HG03139 (cell line): ENCODE measurements around the gene SLK.

Experiments used
- ATAC-seq: cut with Tn5 transposase; IDR thresholded peaks from one replicate; pipeline ENCODE4 v1.9.1; 2021; ENCODE audit not compliant: unreplicated experiment

SLK gene

DNA sequence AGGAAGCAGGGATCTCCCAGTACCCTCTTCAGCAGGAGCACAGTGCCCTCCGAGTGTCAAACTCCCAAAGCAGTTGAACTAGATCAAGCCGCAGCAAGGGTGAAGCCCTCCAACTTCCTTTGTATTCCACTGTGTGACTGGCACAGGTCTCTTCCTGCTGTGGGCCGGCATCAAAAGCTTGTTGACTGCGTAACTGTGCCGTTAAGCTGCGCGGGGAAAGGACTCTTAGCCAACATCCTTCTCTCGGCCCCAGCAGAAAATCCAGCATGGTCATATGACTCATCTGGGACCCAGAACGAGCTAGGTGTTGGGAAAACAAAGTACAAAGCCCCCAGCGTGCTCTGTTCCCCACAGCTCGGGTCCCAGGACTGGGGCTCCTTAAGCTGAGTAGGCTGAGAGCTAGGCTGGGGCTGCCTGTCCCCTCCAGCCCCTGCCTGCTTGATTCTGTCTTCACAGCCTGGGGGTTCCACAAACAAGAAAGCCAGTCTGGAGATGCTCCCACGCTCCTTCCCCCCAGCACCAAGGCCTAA, 66.5 kb downstream of the SLK start:
- ATAC-seq, result no peak

DNA sequence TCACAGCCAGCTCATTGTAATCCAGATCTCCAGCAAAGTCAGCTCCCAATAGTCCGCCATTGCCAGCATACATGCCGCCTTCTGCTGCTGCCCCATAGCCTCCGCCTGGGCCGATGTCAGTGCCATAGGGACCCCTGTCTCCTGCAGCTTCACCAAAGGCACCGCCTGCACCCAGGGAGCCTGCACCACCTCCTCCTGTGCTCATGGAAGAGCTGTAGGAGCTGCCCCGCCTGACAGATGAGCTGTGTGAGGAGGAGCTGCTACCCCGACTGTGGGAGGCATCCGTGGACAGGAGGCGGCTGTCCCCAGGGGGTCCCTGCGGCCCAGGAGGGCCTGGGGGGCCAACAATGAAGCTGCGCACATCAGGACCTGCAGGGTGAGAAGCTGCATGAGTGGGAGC, 67.0 kb downstream of the SLK start:
- no peak for ATAC-seq

DNA sequence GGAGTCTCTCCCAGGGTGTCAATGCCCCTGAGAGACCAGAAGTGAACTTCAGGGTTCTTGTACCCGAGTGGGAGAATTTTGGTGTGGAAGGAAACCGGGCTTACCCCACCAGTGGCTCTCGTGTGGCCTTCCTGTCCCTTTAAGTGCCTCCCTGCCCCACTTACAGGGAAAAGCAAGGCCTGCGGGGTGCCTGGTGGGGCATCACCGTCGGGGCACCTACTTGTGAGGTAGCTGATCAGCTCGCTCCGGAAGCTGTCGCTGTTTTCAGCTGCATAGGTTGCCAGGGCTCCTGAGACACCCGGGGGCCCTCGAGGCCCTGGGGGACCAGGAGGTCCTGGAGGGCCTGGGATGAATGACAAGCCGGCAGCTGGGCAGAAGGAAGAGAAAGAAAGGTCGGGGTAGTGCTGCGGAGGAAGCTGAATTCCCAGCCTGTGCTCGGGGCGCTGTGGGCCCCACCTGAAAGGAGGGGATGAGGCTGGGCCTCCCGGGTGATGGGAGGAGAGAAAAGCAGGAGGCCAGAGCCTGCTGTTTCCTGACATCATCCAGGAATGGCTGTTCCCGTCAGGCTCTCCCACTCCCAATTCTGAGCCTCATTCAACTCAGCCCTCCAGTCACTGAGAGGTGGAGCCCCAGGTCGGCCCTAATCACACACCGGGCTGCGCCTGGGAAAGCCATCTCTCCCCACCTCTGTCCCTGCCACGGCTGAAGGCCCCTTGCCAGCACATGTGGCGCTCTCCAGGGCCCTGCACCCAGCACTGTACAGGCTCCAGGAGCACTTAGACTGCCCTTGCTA, 67.7 kb downstream of the SLK start:
- no peak for ATAC-seq

GRCh38 chr10:104035194-104036068, 68.5 kb downstream of the SLK start:
- no peak for ATAC-seq

DNA sequence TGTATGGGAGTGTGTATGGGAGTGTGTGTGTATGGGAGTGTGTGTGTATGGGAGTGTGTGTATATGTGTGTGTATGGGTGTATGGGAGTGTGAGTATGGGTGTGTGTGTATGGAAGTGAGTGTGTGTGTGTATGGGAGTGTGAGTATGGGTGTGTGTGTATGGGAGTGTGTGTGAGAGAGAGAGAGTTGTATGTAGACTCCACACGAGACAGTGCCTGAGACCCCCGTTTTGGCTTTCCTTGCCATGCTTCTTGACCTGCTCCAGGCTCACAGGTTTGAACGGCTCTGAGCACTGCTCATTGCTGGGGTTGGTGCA, 69.1 kb downstream of the SLK start:
- ATAC-seq, result no peak

- no peak for ATAC-seq
Observed at GRCh38 chr10:104036518-104037260, 69.7 kb downstream of the SLK start.

DNA sequence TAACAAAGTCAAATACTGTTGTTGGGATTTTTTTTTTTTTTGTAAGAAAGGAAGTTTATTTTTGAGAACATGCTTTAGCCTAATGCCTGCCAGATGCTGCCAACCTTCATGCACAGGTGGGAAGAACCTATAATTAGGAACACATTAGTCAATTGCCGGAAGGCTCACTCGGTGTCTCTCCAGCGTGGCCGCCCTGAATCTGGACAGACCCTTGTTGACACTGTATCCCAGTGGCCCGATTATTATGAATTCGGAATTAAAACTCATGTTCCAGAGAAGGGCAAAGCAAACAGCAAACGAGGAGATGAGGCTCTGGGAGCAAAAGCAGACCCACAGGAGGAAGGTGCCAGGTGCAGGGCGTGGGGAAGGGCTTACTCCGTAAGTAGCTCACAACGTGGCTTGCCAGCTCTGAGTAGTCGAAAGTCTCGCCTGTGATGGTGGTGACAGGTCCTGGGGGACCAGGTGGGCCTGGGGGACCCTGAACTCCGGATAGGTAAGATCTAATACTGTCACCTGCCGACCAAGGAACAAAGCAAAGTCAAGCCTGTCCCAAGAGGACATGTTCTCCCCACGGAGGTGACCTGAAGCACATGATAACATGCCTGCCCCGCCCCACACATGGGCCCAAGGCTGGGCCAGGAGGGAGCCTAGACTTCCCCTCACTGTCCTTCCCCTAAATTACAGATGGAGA, 70.5 kb downstream of the SLK start:
- ATAC-seq, result no peak

- ATAC-seq, result no peak
Observed at GRCh38 chr10:104038537-104038936, 71.6 kb downstream of the SLK start.

GRCh38 chr10:104038958-104039752, 72.2 kb downstream of the SLK start:
- ATAC-seq, result no peak

DNA sequence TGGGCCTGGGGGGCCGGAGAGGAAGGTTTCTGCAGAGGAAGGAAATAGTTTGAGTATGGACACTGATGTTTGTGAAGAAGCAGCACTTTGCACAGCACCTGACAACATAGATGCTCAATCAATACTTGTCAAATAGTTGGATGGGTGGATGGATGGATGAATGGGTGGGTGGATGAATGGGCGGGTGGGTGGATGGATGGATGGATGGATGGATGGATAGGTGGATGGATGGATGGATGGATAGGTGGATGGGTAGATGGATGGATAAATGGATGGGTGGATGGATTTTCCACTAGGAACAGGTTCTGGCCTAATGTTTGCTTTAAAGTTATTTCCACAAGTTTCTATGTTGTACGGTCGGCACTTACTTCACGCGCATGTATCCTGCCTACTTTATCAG, 73.4 kb downstream of the SLK start:
- ATAC-seq, result no peak

- no peak for ATAC-seq
Observed at GRCh38 chr10:104040862-104041789, 74.2 kb downstream of the SLK start.

GRCh38 chr10:104041891-104042535, 75.1 kb downstream of the SLK start:
- ATAC-seq, result no peak

DNA sequence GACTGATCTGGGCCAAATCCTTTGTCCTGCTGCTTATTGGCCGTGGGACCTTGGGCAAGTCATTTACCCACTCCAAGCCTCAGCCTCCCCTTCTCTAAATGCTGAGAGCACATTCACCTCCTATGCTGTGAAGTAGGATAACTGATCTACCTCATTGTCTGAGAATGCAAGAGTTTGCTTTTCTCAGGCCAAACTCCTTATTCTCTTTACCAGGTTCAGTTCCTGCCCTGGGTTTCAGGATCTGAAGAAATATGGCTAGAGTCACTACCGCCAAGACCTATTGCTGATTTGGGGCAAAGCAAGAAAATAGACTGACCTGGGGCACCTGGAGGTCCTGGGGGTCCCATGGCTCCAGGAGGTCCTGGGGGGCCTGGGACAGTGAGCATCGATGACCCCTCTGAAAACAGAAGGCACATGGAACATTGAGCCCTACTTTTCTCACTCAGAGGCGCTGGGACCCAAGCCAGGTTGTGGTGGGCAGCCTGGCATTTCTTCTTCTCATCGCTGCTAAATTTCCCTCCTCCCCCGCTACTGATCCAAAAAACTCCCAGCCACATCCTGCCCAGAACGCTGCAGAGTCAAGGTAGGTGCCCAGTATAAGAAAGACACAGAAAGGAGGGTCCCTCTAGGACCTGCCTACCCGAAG, 76.4 kb downstream of the SLK start:
- no peak for ATAC-seq

- ATAC-seq, result no peak
Observed at GRCh38 chr10:104043854-104044253, 76.9 kb downstream of the SLK start.

DNA sequence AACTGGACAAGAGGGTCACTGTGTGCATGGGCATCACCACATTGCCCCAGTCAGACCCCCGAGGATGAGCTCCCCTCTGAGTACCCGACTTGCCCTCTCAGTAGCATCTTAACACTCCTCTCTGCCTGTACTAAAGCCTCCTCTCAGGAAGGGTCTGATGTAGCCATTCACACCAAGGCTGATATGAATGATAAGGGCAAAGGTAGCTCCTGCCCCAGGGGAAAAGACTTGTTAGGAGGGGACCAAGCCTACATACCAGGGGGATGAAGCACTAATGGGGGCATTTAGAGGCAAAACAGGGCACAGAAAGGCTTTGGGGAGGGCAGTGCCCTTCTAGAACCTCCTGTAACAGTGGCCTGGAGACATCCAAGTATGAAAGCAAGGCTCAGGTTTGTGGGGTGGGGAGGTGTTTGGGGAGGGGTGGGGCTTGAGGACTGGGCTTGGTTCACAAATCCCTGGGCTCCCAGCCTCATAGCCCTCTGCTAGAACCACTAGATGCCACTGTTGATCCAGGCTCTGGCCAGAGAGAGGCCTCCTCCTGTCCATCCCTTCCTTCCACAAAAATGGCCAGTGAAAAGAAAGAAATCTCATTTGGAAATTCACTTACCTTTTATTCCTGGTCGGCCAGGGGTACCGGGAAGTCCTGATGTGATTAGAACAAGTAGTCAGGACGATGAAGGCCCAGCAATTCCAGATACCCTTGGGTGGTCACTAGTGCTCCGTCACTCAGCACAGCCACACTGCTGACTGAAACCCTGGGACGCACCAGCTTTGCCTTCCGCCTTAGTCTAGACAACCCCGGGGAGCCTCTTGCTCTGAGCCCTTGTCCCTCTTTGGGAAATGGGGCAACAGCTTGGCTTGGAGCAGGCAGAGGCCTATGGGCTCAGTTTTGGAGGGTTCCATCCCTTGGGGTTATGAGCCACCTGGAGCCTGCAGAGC, 78.5 kb downstream of the SLK start:
- ATAC-seq, result no peak

- ATAC-seq, result no peak
Observed at GRCh38 chr10:104046651-104047050, 79.7 kb downstream of the SLK start.
